ENCODE results near the gene INPP4B. TPM values are rescaled to one million over a fixed set of nuclear protein-coding genes. Genes with fewer than 3 reads are reported as not detected.

Gene INPP4B
- polyA plus RNA-seq, 1 of the 3 experiments (the other 2 are of a cell fraction): 0.08 TPM

DNA sequence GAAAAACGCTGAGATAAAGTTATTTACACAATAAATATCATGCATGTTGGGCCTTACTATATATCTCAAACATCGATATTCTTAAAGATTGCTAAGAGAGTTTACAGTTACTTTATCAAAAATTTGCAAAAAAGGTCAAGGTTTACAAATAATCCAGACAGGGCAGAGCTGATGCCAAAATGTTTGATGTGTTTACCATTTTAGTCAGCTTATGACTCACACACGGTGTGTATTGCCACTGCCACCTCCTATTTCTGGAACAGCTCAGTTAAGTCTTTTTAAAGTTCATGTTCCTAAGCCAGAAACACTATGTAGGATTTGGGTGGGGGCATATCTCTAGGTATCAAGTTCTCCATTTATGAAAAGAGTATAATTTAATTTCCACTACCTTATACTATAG, 580.6 kb downstream of the INPP4B start:
- H3K9ac ChIP-seq: no peak overlapping the region
- no peak overlapping the region for H3K4me3 ChIP-seq (ENCODE audit: low read depth in 2 of 2, low read length in 1 of 2)
- H3K9me3 ChIP-seq: no peaks in the 10 kb centered on the region
- H2AFZ ChIP-seq (ENCODE audit: low read depth): no peak overlapping the region
- no peaks in the 10 kb centered on the region for H3K36me3 ChIP-seq (replicated peaks in 1 of 2; ENCODE audit: control insufficient read depth in 1 of 2, insufficient read depth in 2 of 2, low read length in 1 of 2)
- ChIA-PET POLR2A (no interaction called here), CTCF (no interaction called here)
- DNase-seq: no peak
- WGBS (ENCODE audit: low lambda C conversion rate): 49% methylated on average over 3 of the region's 3 CpGs
- no peaks in the 10 kb centered on the region for H4K20me1 ChIP-seq (ENCODE audit: insufficient read depth)
- no peaks in the 10 kb centered on the region for H3K27me3 ChIP-seq (ENCODE audit: insufficient read depth)
- H3K4me2 ChIP-seq: no peak overlapping the region
- H3K79me2 ChIP-seq (ENCODE audit: insufficient read depth): no peaks in the 10 kb centered on the region
- no peaks in the 10 kb centered on the region for H3K9me2 ChIP-seq
- H3K27ac ChIP-seq (ENCODE audit: low read depth in 2 of 2, low read length in 1 of 2): peak overlapping the region in 1 of 2 experiments; percentile 43; a peak in 2 of 4 replicates
- no peaks in the 10 kb centered on the region for H3F3A ChIP-seq (replicated peaks; ENCODE audit: insufficient read depth)
- H3K4me1 ChIP-seq (ENCODE audit: control insufficient read depth in 1 of 2, insufficient read depth in 2 of 2, low read depth in 1 of 2, low read length in 1 of 2): no peaks in the 10 kb centered on the region
- TF ChIP-seq ELF1 (IDR thresholded peaks at IDR 0.05) (no peak), MXI1 (IDR thresholded peaks at IDR 0.05; ENCODE audit: low read depth, low read length) (no peak), GABPA (IDR thresholded peaks at IDR 0.05; ENCODE audit: low read depth) (no peak), RCOR1 (IDR thresholded peaks at IDR 0.05; ENCODE audit: low read length) (no peak), MEF2A (IDR thresholded peaks at IDR 0.05; ENCODE audit: borderline replicate concordance, low read depth) (no peak), JUND (IDR thresholded peaks at IDR 0.05) (peak; percentile 57), NRF1 (IDR thresholded peaks at IDR 0.05; ENCODE audit: low read depth, low read length) (no peak), SIN3A (IDR thresholded peaks at IDR 0.05; ENCODE audit: borderline replicate concordance, low read depth, low read length) (no peak), FOXJ3 (CRISPR knock-in tag; IDR thresholded peaks at IDR 0.05) (no peak), TAF1 (IDR thresholded peaks at IDR 0.05; ENCODE audit: borderline replicate concordance, low read depth, low read length) (no peak), TEAD4 (IDR thresholded peaks at IDR 0.05; ENCODE audit: borderline replicate concordance, insufficient read depth) (no peak), YY1 (IDR thresholded peaks at IDR 0.05; ENCODE audit: low read depth) (no peak), FOXM1 (IDR thresholded peaks at IDR 0.05; ENCODE audit: low read depth) (no peak), EP300 (IDR thresholded peaks at IDR 0.05; ENCODE audit: borderline replicate concordance in 1 of 2, low read depth in 1 of 2, low read length in 1 of 2) (peak in 1 of 2 experiments; percentile 34; a peak in 1 of 4 replicates), GATA2 (CRISPR knock-in tag; IDR thresholded peaks at IDR 0.05) (no peak), SMC3 (IDR thresholded peaks at IDR 0.05; ENCODE audit: low read depth, low read length) (no peak), TCF12 (IDR thresholded peaks at IDR 0.05) (peak; percentile 39; the same call in 1 of the 2 replicates), NFIC (IDR thresholded peaks at IDR 0.05; ENCODE audit: borderline replicate concordance) (peak; percentile 61), EZH2phosphoT487 (IDR thresholded peaks at IDR 0.05; ENCODE audit: borderline replicate concordance, low read depth) (no peak), CHD2 (IDR thresholded peaks at IDR 0.05; ENCODE audit: low read length, partially characterized antibody) (no peak), FOSL2 (IDR thresholded peaks at IDR 0.05; ENCODE audit: borderline replicate concordance, low read depth) (peak; percentile 61; the same call in 1 of the 2 replicates), RAD21 (IDR thresholded peaks at IDR 0.05; ENCODE audit: low read length) (no peak), RXRA (IDR thresholded peaks at IDR 0.05; ENCODE audit: borderline replicate concordance, low read depth) (no peak), RFX5 (IDR thresholded peaks at IDR 0.05; ENCODE audit: low read length) (no peak)
- TF ChIP-seq, protein P1, sequence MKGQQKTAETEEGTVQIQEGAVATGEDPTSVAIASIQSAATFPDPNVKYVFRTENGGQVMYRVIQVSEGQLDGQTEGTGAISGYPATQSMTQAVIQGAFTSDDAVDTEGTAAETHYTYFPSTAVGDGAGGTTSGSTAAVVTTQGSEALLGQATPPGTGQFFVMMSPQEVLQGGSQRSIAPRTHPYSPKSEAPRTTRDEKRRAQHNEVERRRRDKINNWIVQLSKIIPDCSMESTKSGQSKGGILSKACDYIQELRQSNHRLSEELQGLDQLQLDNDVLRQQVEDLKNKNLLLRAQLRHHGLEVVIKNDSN (IDR thresholded peaks at IDR 0.05; ENCODE audit: borderline replicate concordance, low read depth): no peak
- TF ChIP-seq, protein P2, sequence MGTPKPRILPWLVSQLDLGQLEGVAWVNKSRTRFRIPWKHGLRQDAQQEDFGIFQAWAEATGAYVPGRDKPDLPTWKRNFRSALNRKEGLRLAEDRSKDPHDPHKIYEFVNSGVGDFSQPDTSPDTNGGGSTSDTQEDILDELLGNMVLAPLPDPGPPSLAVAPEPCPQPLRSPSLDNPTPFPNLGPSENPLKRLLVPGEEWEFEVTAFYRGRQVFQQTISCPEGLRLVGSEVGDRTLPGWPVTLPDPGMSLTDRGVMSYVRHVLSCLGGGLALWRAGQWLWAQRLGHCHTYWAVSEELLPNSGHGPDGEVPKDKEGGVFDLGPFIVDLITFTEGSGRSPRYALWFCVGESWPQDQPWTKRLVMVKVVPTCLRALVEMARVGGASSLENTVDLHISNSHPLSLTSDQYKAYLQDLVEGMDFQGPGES (IDR thresholded peaks at IDR 0.05; ENCODE audit: low read depth, low read length): no peak
- TF ChIP-seq, protein P3, sequence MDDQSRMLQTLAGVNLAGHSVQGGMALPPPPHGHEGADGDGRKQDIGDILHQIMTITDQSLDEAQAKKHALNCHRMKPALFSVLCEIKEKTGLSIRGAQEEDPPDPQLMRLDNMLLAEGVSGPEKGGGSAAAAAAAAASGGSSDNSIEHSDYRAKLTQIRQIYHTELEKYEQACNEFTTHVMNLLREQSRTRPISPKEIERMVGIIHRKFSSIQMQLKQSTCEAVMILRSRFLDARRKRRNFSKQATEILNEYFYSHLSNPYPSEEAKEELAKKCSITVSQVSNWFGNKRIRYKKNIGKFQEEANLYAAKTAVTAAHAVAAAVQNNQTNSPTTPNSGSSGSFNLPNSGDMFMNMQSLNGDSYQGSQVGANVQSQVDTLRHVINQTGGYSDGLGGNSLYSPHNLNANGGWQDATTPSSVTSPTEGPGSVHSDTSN (IDR thresholded peaks at IDR 0.05): peak; percentile 62
- TF ChIP-seq, protein P4, sequence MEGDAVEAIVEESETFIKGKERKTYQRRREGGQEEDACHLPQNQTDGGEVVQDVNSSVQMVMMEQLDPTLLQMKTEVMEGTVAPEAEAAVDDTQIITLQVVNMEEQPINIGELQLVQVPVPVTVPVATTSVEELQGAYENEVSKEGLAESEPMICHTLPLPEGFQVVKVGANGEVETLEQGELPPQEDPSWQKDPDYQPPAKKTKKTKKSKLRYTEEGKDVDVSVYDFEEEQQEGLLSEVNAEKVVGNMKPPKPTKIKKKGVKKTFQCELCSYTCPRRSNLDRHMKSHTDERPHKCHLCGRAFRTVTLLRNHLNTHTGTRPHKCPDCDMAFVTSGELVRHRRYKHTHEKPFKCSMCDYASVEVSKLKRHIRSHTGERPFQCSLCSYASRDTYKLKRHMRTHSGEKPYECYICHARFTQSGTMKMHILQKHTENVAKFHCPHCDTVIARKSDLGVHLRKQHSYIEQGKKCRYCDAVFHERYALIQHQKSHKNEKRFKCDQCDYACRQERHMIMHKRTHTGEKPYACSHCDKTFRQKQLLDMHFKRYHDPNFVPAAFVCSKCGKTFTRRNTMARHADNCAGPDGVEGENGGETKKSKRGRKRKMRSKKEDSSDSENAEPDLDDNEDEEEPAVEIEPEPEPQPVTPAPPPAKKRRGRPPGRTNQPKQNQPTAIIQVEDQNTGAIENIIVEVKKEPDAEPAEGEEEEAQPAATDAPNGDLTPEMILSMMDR (IDR thresholded peaks at IDR 0.05): no peak
- TF ChIP-seq, protein P5, sequence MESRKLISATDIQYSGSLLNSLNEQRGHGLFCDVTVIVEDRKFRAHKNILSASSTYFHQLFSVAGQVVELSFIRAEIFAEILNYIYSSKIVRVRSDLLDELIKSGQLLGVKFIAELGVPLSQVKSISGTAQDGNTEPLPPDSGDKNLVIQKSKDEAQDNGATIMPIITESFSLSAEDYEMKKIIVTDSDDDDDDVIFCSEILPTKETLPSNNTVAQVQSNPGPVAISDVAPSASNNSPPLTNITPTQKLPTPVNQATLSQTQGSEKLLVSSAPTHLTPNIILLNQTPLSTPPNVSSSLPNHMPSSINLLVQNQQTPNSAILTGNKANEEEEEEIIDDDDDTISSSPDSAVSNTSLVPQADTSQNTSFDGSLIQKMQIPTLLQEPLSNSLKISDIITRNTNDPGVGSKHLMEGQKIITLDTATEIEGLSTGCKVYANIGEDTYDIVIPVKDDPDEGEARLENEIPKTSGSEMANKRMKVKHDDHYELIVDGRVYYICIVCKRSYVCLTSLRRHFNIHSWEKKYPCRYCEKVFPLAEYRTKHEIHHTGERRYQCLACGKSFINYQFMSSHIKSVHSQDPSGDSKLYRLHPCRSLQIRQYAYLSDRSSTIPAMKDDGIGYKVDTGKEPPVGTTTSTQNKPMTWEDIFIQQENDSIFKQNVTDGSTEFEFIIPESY (IDR thresholded peaks at IDR 0.05; ENCODE audit: borderline replicate concordance, low read depth): no peak
- TF ChIP-seq, protein P6, sequence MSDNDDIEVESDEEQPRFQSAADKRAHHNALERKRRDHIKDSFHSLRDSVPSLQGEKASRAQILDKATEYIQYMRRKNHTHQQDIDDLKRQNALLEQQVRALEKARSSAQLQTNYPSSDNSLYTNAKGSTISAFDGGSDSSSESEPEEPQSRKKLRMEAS (IDR thresholded peaks at IDR 0.05; ENCODE audit: low read depth): no peak
